Left lung (tissue), 10 donors: ENCODE measurements around the gene NKTR. TPM values are rescaled to one million over a fixed set of nuclear protein-coding genes. Genes with fewer than 3 reads are reported as not detected.
A peak's percentile ranks its signal among the peaks of the same experiment; 100 is the strongest.

Experiments used
- ATAC-seq: fragments of 200-7000 bp; cut with Tn5 transposase; one replicate; pipeline ENCODE4 v1.9.1; 2020; ENCODE audit warnings: moderate library complexity
- DNase-seq, 4 donors: peaks; one replicate each; pipeline ENCODE4 v3.0.0-alpha.2; 2013 to 2020
- H3K27ac ChIP-seq, 2 donors: fragments of 200-600 bp; sonication (generic) in 1 of 2; one replicate each; pipeline versions ENCODE4 v1.5.0 to v1.8.0; 2020 to 2021
- H3K27me3 ChIP-seq, 2 donors: fragments of 200-600 bp; sonication (generic) in 1 of 2; one replicate each; pipeline versions ENCODE4 v1.5.0 to v1.8.0; 2020 to 2021
- H3K36me3 ChIP-seq, 2 donors: fragments of 200-600 bp; sonication (generic) in 1 of 2; one replicate each; pipeline versions ENCODE4 v1.5.0 to v1.8.0; 2020 to 2021
- H3K4me1 ChIP-seq, 2 donors: fragments of 200-600 bp; one replicate each; pipeline ENCODE4 v1.8.0; 2021
- H3K4me3 ChIP-seq, 2 donors: fragments of 200-600 bp; sonication (generic) in 1 of 2; one replicate each; pipeline versions ENCODE4 v1.5.0 to v1.8.0; 2020 to 2021; ENCODE audit warnings: mild to moderate bottlenecking in 1 of 2
- H3K9me3 ChIP-seq, 2 donors: fragments of 200-600 bp; sonication (generic) in 1 of 2; one replicate each; pipeline versions ENCODE4 v1.5.0 to v1.8.0; 2020 to 2021
- CTCF ChIP-seq, 2 donors: fragments of 200-600 bp; sonication (generic) in 1 of 2; IDR thresholded peaks; one replicate each; pipeline versions ENCODE4 v1.5.0 to v1.8.0; 2021; ENCODE audit warnings: antibody characterized with exemption in 2 of 2
- intact Hi-C, 2 donors: fragments of 100-400 bp; cut with DNase I; formaldehyde crosslinking; loops; one replicate each; pipeline versions ENCODE4 v1.11.2 to v1.14.2; 2022
- polyA plus RNA-seq, 6 donors: library from polyadenylated mRNA; unstranded; fragments of 120-200 nt; gene quantifications; one replicate each; pipeline ENCODE4 v1.2.1, GENCODE V29; 2013; ENCODE audit not compliant: insufficient read length in 6 of 6
- total RNA-seq, 2 donors: library from RNA; stranded (reverse); fragmentation: NEBNext Ultra II Directional; extraction: Animal tissue kit (Norgen Biotek cat#: 25700); gene quantifications; one replicate each; pipeline ENCODE4 v1.2.1, GENCODE V29; 2021
- donor health status: DM: no; HTN: yes; CAD: no.
- donor health status: DM: no; HTN: no; CAD: no.

Gene NKTR
- total and polyA plus RNA-seq, 8 donors: 53.7 to 254 (median 207) TPM

GRCh38 chr3:42670670-42671069 is 70.2 kb downstream of the NKTR start:
- no peaks in the 10 kb centered on the region for H3K27me3 ChIP-seq
- H3K4me1 ChIP-seq: no peaks in the 10 kb centered on the region
- H3K4me3 ChIP-seq: no peak overlapping the region
- ATAC-seq: no peak
- TF ChIP-seq CTCF (IDR thresholded peaks at IDR 0.05): no peak
- intact Hi-C loops: no loop called here
- DNase-seq: no peak
- H3K9me3 ChIP-seq: no peaks in the 10 kb centered on the region
- no peak overlapping the region for H3K27ac ChIP-seq
- no peaks in the 10 kb centered on the region for H3K36me3 ChIP-seq

GRCh38 chr3:42672515-42672914 is 72.0 kb downstream of the NKTR start:
- no peaks in the 10 kb centered on the region for H3K4me1 ChIP-seq
- peak; percentile 29 for ATAC-seq

GRCh38 chr3:42673082-42673481 is 72.6 kb downstream of the NKTR start:
- H3K27me3 ChIP-seq: no peaks in the 10 kb centered on the region
- no peaks in the 10 kb centered on the region for H3K9me3 ChIP-seq
- H3K27ac ChIP-seq: no peak overlapping the region
- H3K36me3 ChIP-seq: no peaks in the 10 kb centered on the region
- DNase-seq: peak in 1 of 4 donors; percentile 19
- ATAC-seq: no peak
- intact Hi-C loops: no loop called here
- no peak for TF ChIP-seq CTCF (IDR thresholded peaks at IDR 0.05)
- H3K4me1 ChIP-seq: no peaks in the 10 kb centered on the region
- no peak overlapping the region for H3K4me3 ChIP-seq

More at GRCh38 chr3:42672515-42672914, 72.0 kb downstream of the NKTR start:
- Histone ChIP-seq H3K9me3 (no peaks in the 10 kb centered on the region), H3K27me3 (no peaks in the 10 kb centered on the region), H3K4me3 (no peak overlapping the region), H3K36me3 (no peaks in the 10 kb centered on the region), H3K27ac (no peak overlapping the region)
- intact Hi-C loops: no loop called here
- no peak for DNase-seq
- no peak for TF ChIP-seq CTCF (IDR thresholded peaks at IDR 0.05)

GRCh38 chr3:42674146-42674545 is 73.7 kb downstream of the NKTR start:
- Histone ChIP-seq H3K27ac (no peak overlapping the region), H3K4me3 (no peak overlapping the region), H3K4me1 (no peaks in the 10 kb centered on the region), H3K36me3 (no peaks in the 10 kb centered on the region), H3K9me3 (no peaks in the 10 kb centered on the region), H3K27me3 (no peaks in the 10 kb centered on the region)
- intact Hi-C loops: no loop called here
- TF ChIP-seq CTCF (IDR thresholded peaks at IDR 0.05): no peak
- DNase-seq: no peak
- ATAC-seq: no peak

GRCh38 chr3:42675909-42676308 is 75.4 kb downstream of the NKTR start:
- DNase-seq: no peak
- Histone ChIP-seq H3K4me3 (no peak overlapping the region), H3K4me1 (no peaks in the 10 kb centered on the region), H3K36me3 (no peaks in the 10 kb centered on the region), H3K27me3 (no peaks in the 10 kb centered on the region), H3K27ac (no peak overlapping the region), H3K9me3 (no peaks in the 10 kb centered on the region)
- no peak for TF ChIP-seq CTCF (IDR thresholded peaks at IDR 0.05)
- intact Hi-C loops: no loop called here
- no peak for ATAC-seq
